22Rv1 (cell line): ENCODE results near the gene SLCO2B1.

Source experiments
- H3K27ac ChIP-seq: fragments of 450-650 bp; 2 replicates; pipeline ENCODE4 v1.5.1; 2017
- ZFX ChIP-seq: fragments of 450-650 bp; IDR thresholded peaks from 2 replicates; pipeline ENCODE4 v1.6.1; 2017; ENCODE audit warnings: antibody characterized with exemption, borderline replicate concordance
- TF ChIP-seq, protein P1 (sequence below): fragments of 450-650 bp; IDR thresholded peaks from 2 replicates; pipeline ENCODE4 v1.5.1; 2017; ENCODE audit warnings: mild to moderate bottlenecking

SLCO2B1 gene

DNA sequence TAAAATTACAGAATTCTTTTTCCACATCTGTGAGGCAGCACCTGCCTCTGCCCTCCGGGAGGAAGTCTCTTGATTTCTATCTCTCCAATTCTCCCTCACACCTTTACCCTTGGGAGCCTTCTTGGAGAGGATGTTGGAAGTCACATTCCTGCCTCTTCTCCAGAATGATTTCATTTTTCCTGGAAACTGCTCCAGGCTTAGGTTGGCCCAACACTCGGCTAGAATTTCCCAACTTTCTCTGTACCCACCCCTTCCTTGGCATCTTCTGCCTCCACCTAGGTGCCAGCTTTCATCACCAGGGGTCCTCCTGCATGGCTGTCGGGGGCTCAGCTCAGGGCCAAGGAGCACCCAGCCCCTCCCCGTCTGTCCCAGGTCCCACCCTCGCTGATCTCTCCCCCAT, 43.2 kb downstream of the SLCO2B1 start:
- H3K27ac ChIP-seq: no peak overlapping the region
- no peak for TF ChIP-seq ZFX

DNA sequence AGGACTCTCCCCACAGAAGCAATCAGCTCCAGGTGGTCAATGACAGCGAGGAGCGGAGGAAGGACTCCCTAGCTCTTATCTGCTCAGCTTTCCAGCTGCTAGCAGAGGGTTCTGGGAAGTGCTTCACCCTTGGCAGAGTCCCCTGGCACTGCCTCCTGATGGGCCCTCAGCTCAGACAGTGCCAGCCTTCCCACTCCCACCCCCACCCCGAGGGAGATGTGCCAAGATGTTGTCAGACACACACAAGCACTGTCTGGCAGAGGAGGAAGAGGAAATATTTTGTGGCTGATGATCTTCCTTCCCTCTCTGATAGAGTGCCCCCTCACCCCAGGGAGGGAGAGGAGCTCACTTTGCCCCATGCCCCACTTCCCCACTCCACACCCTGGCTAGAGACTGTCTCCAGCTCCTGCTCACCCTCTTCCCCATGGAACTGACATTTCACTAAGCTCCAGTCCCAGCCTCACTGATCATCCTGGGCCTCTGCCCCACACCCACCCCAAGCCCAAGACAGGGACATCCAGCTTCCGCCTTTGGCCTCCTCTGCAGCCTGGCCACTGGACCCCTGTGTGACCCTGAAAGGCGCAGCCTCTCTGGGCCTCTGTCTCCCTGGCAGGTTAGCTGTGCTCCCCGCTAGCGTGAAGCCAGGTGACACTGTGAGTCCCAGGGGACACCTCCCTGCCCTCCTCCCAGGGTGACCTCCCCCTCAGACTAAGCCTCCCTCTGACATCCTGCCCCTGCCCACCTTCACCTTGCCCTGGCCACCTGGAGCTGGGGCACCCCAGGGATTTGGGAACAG, 44.5 kb downstream of the SLCO2B1 start:
- no peak overlapping the region for H3K27ac ChIP-seq
- TF ChIP-seq, protein P1, sequence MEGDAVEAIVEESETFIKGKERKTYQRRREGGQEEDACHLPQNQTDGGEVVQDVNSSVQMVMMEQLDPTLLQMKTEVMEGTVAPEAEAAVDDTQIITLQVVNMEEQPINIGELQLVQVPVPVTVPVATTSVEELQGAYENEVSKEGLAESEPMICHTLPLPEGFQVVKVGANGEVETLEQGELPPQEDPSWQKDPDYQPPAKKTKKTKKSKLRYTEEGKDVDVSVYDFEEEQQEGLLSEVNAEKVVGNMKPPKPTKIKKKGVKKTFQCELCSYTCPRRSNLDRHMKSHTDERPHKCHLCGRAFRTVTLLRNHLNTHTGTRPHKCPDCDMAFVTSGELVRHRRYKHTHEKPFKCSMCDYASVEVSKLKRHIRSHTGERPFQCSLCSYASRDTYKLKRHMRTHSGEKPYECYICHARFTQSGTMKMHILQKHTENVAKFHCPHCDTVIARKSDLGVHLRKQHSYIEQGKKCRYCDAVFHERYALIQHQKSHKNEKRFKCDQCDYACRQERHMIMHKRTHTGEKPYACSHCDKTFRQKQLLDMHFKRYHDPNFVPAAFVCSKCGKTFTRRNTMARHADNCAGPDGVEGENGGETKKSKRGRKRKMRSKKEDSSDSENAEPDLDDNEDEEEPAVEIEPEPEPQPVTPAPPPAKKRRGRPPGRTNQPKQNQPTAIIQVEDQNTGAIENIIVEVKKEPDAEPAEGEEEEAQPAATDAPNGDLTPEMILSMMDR: no peak
- no peak for TF ChIP-seq ZFX

DNA sequence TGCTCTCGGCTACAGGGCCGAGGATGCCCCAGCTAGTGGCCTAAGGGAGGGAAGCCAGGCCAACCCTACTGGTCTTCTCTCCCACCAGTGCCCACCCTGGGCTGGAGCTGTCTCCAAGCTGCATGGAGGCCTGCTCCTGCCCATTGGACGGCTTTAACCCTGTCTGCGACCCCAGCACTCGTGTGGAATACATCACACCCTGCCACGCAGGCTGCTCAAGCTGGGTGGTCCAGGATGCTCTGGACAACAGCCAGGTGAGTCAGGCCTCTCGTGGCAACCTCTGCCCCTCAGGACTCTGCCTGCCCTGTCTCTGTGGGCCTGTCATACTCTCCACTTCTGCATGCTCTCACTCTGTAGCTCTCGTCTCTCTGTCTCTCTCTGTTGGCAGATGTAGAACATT, 45.5 kb downstream of the SLCO2B1 start:
- TF ChIP-seq ZFX: no peak
- H3K27ac ChIP-seq: no peak overlapping the region

DNA sequence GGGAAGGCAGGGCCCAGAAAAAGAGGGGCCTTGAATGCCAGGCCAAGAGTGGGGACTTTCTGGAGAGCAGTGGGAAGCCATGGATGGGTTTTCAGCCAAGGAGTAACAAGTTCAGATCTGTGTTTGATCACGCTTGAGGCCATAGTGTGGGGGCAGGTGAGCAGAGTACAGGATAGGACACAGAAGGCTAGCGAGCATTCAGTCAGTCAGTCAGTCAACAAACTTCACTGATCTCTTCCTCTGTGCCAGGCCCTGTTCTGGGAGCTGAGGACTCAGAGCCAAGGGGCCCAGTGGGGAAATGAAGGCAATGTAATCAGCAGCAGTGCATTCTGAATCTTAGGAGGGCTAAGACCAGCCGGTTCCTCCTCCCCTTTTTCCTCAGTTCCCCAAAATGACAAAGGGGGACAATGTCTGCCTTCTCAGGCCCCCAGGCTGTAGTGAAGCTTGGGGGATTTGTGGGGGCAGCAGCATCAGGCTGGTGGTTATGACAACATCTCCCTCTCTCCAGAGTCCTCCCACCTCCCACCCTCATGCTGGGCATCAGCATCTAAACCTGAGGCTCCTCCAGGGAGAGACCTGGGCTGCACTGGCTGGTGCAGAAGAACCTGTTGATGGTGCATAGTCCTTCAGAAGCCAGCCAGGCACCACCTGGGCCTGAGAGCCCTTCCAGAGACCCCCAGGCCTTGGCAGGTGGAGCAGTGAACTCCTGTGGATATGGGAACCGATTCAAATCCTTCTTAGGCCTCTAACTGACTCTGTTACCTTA, 46.8 kb downstream of the SLCO2B1 start:
- TF ChIP-seq, protein P1: no peak
- no peak for TF ChIP-seq ZFX
- H3K27ac ChIP-seq: no peak overlapping the region

DNA sequence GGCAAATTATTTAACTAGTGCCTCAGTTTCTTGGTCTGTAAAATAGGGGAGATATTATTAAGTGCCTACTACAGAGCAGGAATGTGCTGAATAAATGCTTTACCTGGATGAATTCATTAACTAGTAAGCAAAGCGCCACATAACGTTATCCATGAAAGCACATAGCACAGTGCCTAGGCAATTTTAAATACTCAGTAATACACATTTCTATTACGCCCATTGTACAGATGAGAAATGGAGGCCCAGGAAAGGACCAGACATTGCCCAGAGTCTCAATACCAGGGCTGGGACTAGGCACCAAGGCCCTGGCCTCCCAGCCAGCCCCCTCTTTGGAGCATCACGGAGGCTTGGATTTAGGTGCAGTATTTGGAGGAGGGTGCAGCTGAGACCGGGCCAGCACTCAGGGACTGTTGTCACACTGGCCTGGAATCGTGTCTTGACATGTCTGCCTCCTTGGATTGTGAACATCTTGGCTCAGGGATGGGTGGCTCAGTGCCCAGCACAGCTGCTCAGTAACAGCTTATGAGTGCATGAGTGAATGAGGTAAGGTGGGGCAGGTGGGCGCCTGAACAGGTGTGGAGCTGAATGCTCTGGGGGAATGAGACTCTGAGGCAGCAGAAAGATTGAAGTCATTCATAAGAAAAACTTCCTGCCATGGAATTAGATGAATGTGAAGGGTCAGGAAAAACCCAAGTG, 47.5 kb downstream of the SLCO2B1 start:
- H3K27ac ChIP-seq: no peak overlapping the region
- TF ChIP-seq, protein P1: no peak
- no peak for TF ChIP-seq ZFX

DNA sequence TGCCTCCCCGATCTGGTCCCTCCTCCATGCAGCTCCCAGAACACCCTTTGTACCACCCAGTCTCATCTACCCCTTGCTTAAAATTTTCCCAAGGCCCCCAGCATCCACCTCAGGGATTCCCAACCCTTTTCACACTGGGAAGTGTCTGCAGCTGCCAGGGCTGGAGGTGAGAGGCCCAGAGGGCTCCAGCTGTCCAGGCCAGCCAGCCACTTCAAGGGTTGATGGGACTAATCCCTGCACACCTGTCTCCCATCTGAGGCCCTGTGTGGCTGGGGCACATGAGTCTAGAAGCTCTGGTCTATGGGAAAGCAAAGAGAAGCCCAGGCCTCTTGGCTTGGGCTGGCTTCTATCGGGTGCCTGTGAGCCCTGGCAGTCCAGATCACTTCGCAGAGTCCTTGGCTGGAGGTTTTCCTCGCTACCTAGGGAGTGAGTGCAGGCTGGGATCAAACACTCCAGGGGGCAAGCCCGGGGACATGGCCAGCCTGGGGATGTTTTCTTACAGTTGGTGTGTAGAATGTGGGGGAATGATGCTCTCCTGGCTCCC, 48.6 kb downstream of the SLCO2B1 start:
- no peak overlapping the region for H3K27ac ChIP-seq
- TF ChIP-seq, protein P1: no peak
- TF ChIP-seq ZFX: no peak

DNA sequence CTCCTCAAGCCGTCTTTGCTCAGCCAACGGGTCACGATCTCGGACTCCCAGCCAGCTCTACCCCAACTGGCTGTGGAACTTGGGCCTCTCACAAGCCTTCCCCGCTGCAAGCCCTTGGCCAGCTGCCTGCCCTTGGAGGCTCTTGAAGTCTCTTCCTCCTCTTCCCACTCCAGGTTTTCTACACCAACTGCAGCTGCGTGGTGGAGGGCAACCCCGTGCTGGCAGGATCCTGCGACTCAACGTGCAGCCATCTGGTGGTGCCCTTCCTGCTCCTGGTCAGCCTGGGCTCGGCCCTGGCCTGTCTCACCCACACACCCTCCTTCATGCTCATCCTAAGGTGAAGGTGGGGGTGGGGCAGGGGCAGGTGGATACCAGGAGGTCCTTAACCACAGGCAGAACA, 49.1 kb downstream of the SLCO2B1 start:
- TF ChIP-seq, protein P1: no peak
- TF ChIP-seq ZFX: no peak
- H3K27ac ChIP-seq: no peak overlapping the region

DNA sequence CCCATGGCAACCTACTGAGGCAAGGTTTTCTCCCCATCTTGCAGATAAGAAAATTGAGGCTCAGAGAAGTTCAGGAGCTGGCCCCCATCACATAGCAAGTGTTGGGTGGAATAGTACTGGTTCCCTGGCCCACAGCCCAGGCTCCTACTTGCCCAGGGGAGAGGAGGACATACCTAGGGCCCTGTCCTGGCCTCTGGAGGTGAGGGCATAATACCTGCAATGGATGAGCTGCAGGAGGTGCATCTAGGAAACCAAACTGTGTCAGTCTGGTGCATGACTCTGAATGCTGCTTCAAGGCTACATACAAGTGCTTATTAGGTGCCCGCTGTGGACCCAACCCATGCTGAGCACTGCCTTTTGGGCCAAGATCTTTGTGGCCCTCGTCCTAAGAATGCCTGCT, 49.6 kb downstream of the SLCO2B1 start:
- H3K27ac ChIP-seq: no peak overlapping the region
- TF ChIP-seq ZFX: no peak
- TF ChIP-seq, protein P1: no peak
